GM19452 (cell line): Measurements from ENCODE around the gene WWOX.
A peak's percentile ranks its signal among the peaks of the same experiment; 100 is the strongest.

Source experiments
- ATAC-seq: cut with Tn5 transposase; IDR thresholded peaks from one replicate; pipeline ENCODE4 v1.9.1; 2021; ENCODE audit not compliant: unreplicated experiment

The WWOX gene

GRCh38 chr16:78629173-78629572 lies 529.7 kb downstream of the WWOX start:
- ATAC-seq = no peak

- ATAC-seq = no peak
These were observed 530.6 kb downstream of the WWOX start for GRCh38 chr16:78630102-78630501.

- no peak for ATAC-seq
These were observed 534.1 kb downstream of the WWOX start for GRCh38 chr16:78633551-78633950.

GRCh38 chr16:78635807-78636206 lies 536.4 kb downstream of the WWOX start:
- ATAC-seq = no peak

GRCh38 chr16:78638371-78638770 lies 538.9 kb downstream of the WWOX start:
- ATAC-seq = no peak

GRCh38 chr16:78639775-78640174 lies 540.3 kb downstream of the WWOX start:
- peak; percentile 74 for ATAC-seq

DNA sequence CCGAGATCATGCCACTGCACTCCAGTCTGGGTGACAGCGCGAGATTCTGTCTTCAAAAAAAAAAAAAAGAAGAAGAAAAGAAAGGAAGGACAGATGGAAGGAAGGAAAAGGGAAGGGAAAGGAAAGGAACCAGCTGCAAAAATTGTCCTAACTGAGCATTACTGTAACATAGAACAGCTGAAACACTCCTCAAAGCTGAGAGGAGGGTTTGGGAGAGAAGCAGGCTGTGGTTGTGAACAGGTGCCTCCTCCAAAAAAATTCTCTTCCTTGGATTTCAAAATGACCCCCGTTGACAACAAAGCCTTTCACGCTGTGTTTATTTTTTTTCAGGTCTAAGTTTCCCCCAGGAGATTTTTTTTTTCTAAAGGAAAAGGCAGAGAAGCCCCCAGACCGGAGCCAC lies 541.4 kb downstream of the WWOX start:
- no peak for ATAC-seq

DNA sequence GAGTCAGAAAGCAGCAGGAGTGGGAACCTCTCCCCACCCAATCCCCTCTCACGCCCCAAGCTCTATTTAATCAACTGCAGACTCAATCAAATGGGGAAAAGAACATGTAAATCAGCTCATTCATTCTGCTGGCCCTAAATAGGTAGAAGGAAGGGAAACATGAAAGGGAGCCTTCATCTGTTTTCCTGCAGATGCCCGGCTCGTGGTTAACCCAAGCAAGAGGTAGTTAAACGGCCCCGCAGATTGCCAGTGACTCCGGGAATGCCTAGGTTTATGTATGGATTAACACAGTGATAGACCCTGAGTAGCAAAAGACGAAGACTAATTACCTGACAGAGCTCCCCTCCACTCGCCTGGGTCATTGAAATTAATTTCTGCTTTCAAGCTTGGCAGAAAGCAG lies 542.0 kb downstream of the WWOX start:
- ATAC-seq = no peak

- ATAC-seq = no peak
These were observed 543.3 kb downstream of the WWOX start for GRCh38 chr16:78642621-78643285.

DNA sequence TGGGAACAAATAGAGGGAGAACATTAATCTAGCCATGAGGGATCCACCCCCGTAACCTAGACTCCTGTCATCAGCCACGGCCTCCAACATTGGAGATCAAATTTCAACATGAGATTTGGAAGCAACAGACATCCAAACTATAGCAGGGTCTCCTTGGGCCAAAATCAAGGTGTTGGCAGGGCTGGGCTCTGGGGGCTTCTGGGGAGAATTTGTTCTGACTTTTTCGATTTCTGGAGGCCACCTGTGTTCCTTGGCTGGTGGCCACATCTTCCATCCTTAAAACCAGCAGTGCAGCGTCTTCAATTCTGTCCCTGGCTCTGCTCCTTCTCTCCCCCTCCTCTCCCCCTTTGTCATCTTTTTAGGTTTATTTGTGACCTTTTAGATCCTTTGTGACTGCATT lies 546.2 kb downstream of the WWOX start:
- no peak for ATAC-seq

GRCh38 chr16:78647019-78647418 lies 547.6 kb downstream of the WWOX start:
- ATAC-seq = no peak

DNA sequence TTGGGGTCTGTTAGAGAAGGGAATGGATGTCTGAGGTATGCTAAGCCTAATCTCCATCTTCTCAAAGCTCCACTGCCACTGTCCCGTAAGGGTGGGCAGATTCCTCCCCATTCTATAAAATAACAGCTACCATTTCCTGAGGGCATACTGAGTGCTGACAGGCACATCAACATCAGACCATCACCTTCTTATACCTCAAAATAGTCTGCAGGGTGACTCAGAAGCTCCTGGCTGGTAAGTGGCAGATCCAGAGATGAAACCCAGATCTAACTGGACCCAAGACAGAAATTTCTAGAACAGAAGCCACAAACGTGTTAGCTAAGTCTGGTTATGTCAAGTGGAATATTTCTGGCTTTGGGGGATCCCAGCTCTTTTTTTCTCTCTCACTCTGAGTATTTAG lies 548.0 kb downstream of the WWOX start:
- no peak for ATAC-seq

GRCh38 chr16:78648517-78648916 lies 549.1 kb downstream of the WWOX start:
- ATAC-seq = no peak

- no peak for ATAC-seq
These were observed 551.1 kb downstream of the WWOX start for GRCh38 chr16:78650339-78651074.

- no peak for ATAC-seq
These were observed 555.5 kb downstream of the WWOX start for GRCh38 chr16:78654929-78655328.

DNA sequence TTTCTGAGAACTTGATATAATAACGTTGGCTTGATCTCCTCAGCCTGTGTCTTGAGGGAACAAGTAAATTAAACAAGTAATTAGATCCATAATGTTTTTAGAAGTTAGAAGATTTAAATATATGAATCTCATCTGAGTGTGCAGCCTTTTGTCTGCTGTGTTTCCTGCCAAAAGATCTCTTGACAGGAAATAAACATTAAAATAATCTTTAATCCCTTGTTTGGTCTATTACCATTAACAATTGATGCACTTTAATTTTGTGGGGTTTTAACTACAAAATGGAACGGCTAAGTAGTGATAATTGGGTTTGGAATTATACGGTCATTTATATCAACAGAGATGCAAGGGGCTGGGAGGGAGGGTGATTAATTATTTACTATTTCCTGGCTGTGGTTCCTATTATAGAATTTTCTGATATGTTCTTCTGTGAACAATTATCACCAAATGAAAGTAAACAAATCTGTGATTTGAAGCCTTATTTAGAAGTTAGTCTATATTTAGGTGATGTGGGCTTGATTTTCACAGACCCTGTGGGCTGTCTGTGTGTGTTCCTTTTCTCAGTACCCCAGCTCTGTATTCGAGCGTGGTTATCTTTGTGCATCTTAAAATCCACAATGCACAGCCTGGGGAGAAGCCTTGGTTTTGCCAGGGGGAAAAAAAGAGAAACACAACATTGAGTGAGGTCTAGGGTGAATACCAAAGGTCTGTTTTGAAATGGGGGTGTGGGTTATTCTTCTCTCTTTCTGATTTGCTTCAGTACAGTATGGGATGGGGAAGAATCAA lies 556.1 kb downstream of the WWOX start:
- ATAC-seq = no peak

DNA sequence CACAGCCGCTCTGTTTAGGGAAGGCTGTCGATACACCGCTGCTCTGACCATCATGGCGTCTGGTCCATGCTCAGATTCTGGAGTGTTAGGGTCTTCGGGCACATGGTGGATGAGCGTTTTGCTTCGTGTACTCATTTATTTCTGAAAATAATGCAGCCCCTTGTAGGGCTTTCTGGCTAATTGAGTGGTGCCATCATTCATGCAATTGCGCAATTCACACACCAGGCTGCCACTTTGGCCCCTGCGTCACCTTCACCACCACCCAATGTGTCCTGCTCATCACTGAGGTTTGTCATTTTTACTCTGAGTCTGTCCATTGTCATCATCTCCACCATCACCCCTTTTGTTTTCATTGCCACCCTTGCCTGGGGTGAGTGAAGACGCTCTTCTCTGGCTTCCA lies 557.4 kb downstream of the WWOX start:
- no peak for ATAC-seq

- ATAC-seq = no peak
These were observed 559.8 kb downstream of the WWOX start for GRCh38 chr16:78659216-78659615.

DNA sequence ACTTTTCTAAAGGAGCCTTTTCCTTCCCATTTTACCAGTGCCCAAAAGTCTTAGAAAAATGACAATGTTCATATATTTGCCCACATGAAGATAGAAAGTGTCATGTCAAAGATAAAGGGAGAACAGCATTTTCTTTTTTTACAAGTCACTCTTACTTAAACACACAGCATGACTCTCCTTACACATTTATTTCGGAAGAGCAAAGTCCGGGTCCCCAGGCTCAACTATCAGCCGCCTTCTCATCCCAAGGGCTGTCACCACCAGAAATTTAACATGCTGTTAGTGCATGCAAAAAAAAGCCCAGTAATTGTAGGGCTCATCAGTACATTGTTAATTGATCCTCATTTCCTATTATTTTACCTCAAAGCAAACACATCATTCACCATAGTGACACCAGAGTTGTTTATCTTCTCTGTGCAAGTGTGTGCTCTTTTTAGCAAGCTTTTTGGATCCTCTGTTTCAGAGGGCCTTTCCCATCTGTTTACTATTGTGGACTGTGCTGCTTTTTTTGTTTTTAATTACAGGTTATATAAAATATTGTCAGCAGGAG lies 560.3 kb downstream of the WWOX start:
- no peak for ATAC-seq

DNA sequence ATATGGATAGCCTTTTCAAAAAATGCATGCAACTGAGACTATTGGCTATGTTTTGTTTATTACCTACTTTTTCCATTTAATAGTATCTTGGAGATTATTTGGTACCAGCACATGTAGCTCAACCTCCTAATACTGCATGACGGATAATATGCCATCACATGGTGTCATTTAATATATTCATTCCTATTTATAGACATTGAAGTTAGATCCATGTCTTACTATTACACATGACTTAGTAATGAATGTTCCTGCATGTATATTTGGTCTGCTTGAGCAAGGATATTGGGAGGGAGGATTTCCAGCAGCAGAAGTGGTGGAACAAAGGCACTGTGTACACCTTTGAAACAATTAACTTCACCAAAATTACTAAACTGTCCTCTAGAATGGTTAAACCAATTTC lies 561.3 kb downstream of the WWOX start:
- ATAC-seq = no peak

- no peak for ATAC-seq
These were observed 564.2 kb downstream of the WWOX start for GRCh38 chr16:78663690-78664089.
